WTC11 (cell line): ENCODE measurements around the gene FREM2. TPM values are rescaled to one million over a fixed set of nuclear protein-coding genes. Genes with fewer than 3 reads are reported as not detected.

Source experiments
- ATAC-seq: fragments of 200-7000 bp; cut with Tn5 transposase; 2 replicates; pipeline ENCODE4 v1.10.0; 2021; ENCODE audit warnings: mild to moderate bottlenecking, moderate library complexity
- CTCF ChIA-PET: fragments of 300-600 bp; sonication (Branson Sonifier 250); formaldehyde crosslinking; loops from one replicate; lab custom pipeline; 2021; ENCODE audit warnings: antibody characterized with exemption; lab: Charles Lee
- POLR2A ChIA-PET: fragments of 350-600 bp; sonication (Branson Sonifier 250); formaldehyde crosslinking; loops from one replicate; lab custom pipeline; 2021; ENCODE audit warnings: antibody characterized with exemption; lab: Charles Lee
- DNase-seq: peaks from one replicate; pipeline ENCODE4 v3.0.0; 2021; ENCODE audit warnings: low spot score
- H3K27ac Mint-ChIP-seq: 2 replicates; pipeline ENCODE4 v1.8.0; 2021; ENCODE audit warnings: mixed read lengths
- H3K27me3 Mint-ChIP-seq: 2 replicates; pipeline ENCODE4 v1.8.0; 2021; ENCODE audit warnings: low read depth, mild to moderate bottlenecking, moderate library complexity, mixed read lengths
- H3K36me3 Mint-ChIP-seq: 2 replicates; pipeline ENCODE4 v1.8.0; 2021; ENCODE audit warnings: mixed read lengths
- H3K4me1 Mint-ChIP-seq: 2 replicates; pipeline ENCODE4 v1.8.0; 2022; ENCODE audit warnings: mixed read lengths
- H3K4me3 Mint-ChIP-seq: 2 replicates; pipeline ENCODE4 v1.8.0; 2021; ENCODE audit warnings: mild to moderate bottlenecking, moderate library complexity, mixed read lengths
- H3K9me3 Mint-ChIP-seq: 2 replicates; pipeline ENCODE4 v1.8.0; 2021; ENCODE audit warnings: mixed read lengths
- AR ChIP-seq: fragments of 250-450 bp; sonication (Bioruptor Pico); IDR thresholded peaks from 2 replicates; pipeline ENCODE4 v1.9.0; 2021; ENCODE audit warnings: mild to moderate bottlenecking
- E2F1 ChIP-seq: sonication (generic); formaldehyde crosslinking; IDR thresholded peaks from 2 replicates; pipeline ENCODE4 v1.8.0; 2022; ENCODE audit warnings: mild to moderate bottlenecking, missing genetic modification reagents
- HMGA2 ChIP-seq: fragments of 250-450 bp; sonication (Bioruptor Pico); IDR thresholded peaks from 2 replicates; pipeline ENCODE4 v1.4.0; 2021; ENCODE audit warnings: mild to moderate bottlenecking, moderate library complexity
- KAT7 ChIP-seq: sonication (generic); formaldehyde crosslinking; IDR thresholded peaks from 2 replicates; pipeline ENCODE4 v1.8.1; 2023; ENCODE audit warnings: missing genetic modification reagents, mild to moderate bottlenecking, borderline replicate concordance
- SOX15 ChIP-seq: fragments of 250-450 bp; sonication (Bioruptor Pico); IDR thresholded peaks from 2 replicates; pipeline ENCODE4 v1.9.0; 2021; ENCODE audit warnings: mild to moderate bottlenecking
- USF2 ChIP-seq: sonication (generic); formaldehyde crosslinking; IDR thresholded peaks from 2 replicates; pipeline ENCODE4 v1.8.1; 2023; ENCODE audit warnings: mild to moderate bottlenecking, missing genetic modification reagents, moderate library complexity
- ZNF121 ChIP-seq: sonication (generic); formaldehyde crosslinking; IDR thresholded peaks from 2 replicates; pipeline ENCODE4 v1.8.0; 2023; ENCODE audit warnings: missing genetic modification reagents
- ZNF138 ChIP-seq: sonication (generic); formaldehyde crosslinking; conservative IDR thresholded peaks from 2 replicates; pipeline ENCODE4 v1.8.1; 2022; ENCODE audit warnings: mild to moderate bottlenecking, moderate library complexity, missing genetic modification reagents
- total RNA-seq: library from RNA; stranded (reverse); gene quantifications from 3 replicates; pipeline ENCODE4 v1.2.3, GENCODE V29; 2021
- TF ChIP-seq, protein P1 (sequence below): sonication (generic); formaldehyde crosslinking; IDR thresholded peaks from 2 replicates; pipeline ENCODE4 v1.8.1; 2023; ENCODE audit warnings: mild to moderate bottlenecking, missing genetic modification reagents
- TF ChIP-seq, protein P2 (sequence below): fragments of 250-450 bp; sonication (Bioruptor Pico); IDR thresholded peaks from 2 replicates; pipeline ENCODE4 v1.8.0; 2021; ENCODE audit warnings: mild to moderate bottlenecking

Gene FREM2
- total RNA-seq, 1 experiment from 2014 or later = 23.7 TPM

GRCh38 chr13:38785490-38785889, 98.6 kb downstream of the FREM2 start:
- POLR2A ChIA-PET = interaction anchor here (0.6 kb wide), 1 partner anchor 99 kb away, joined by 5 read pairs; no protein-coding TSS in a partner anchor
- Mint-ChIP-seq H3K4me3 (no peak overlapping the region), H3K27ac (no peak overlapping the region), H3K9me3 (no peaks in the 10 kb centered on the region), H3K36me3 (peaks cover 3% of the 10 kb centered on the region), H3K4me1 (peaks cover 14% of the 10 kb centered on the region), H3K27me3 (no peaks in the 10 kb centered on the region)
- DNase-seq (no peak), ATAC-seq (no peak)
- TF ChIP-seq ZNF138 (CRISPR knock-in tag) = no peak
- TF ChIP-seq KAT7 = no peak
- CTCF ChIA-PET = no interaction called here

- DNase-seq = no peak
- ChIA-PET CTCF (no interaction called here), POLR2A (no interaction called here)
- Mint-ChIP-seq H3K27me3 (no peaks in the 10 kb centered on the region), H3K4me3 (no peak overlapping the region), H3K27ac (no peak overlapping the region), H3K9me3 (no peaks in the 10 kb centered on the region), H3K4me1 (peaks cover 19% of the 10 kb centered on the region), H3K36me3 (peaks cover 3% of the 10 kb centered on the region)
- ATAC-seq = no peak
- TF ChIP-seq, protein P1, sequence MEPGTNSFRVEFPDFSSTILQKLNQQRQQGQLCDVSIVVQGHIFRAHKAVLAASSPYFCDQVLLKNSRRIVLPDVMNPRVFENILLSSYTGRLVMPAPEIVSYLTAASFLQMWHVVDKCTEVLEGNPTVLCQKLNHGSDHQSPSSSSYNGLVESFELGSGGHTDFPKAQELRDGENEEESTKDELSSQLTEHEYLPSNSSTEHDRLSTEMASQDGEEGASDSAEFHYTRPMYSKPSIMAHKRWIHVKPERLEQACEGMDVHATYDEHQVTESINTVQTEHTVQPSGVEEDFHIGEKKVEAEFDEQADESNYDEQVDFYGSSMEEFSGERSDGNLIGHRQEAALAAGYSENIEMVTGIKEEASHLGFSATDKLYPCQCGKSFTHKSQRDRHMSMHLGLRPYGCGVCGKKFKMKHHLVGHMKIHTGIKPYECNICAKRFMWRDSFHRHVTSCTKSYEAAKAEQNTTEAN = no peak
- TF ChIP-seq HMGA2 = peak; percentile 99
These were observed 100.7 kb downstream of the FREM2 start for GRCh38 chr13:38787550-38787949.

DNA sequence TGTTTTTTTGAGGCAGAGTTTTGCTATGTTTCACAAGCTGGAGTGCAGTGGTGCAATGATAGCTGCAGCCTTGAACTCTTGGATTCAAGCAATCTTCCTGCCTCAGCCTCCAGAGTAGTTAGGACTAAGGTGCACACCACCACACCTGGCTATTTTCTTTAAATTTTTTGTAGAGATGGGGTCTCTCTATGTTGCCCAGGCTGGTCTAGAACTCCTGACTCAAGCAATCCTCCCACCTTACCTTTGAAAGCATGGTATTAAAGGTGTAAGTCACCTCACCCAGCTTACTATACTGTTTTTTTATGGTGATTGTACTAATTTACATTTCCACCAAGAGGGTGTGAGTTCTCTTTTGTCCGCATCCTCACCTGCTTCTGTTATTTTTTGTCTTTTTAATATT, 110.0 kb downstream of the FREM2 start:
- Mint-ChIP-seq H3K9me3 (peaks cover 11% of the 10 kb centered on the region), H3K27ac (no peak overlapping the region), H3K27me3 (no peaks in the 10 kb centered on the region), H3K4me3 (no peak overlapping the region), H3K36me3 (peaks cover 13% of the 10 kb centered on the region), H3K4me1 (peaks cover 7% of the 10 kb centered on the region)
- ATAC-seq (no peak), DNase-seq (no peak)
- ChIA-PET CTCF (interaction anchor here (0.8 kb wide), 1 partner anchor 9 kb away, joined by 4 read pairs; no protein-coding TSS in a partner anchor), POLR2A (no interaction called here)
- peak; percentile 80; the same call in 1 of the 2 replicates for TF ChIP-seq ZNF121 (CRISPR knock-in tag)
- TF ChIP-seq, protein P2, sequence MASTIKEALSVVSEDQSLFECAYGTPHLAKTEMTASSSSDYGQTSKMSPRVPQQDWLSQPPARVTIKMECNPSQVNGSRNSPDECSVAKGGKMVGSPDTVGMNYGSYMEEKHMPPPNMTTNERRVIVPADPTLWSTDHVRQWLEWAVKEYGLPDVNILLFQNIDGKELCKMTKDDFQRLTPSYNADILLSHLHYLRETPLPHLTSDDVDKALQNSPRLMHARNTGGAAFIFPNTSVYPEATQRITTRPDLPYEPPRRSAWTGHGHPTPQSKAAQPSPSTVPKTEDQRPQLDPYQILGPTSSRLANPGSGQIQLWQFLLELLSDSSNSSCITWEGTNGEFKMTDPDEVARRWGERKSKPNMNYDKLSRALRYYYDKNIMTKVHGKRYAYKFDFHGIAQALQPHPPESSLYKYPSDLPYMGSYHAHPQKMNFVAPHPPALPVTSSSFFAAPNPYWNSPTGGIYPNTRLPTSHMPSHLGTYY (CRISPR knock-in tag) = no peak

DNA sequence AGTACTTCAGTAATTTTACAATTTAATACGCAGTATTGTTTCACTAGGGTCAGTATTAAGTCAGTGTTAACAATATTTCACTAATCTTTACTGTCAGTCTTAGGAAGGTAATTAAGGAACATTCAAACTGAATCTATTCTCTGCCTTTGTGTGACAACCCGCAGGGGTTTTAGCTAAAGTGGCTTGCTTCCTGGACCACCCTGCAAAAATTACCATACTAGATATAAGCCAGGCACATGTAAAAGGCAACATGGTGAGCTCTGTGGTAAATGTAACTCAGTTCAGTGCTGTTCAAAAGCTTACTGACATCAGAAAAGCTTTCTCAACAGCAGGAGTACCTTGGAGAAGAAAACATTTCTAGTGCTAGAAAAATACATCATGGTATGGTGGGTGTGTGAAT, 116.7 kb downstream of the FREM2 start:
- H3K27ac Mint-ChIP-seq = peak overlapping the region; percentile 88
- peaks cover 18% of the 10 kb centered on the region for H3K9me3 Mint-ChIP-seq
- peak; percentile 87 for ATAC-seq
- H3K27me3 Mint-ChIP-seq = no peaks in the 10 kb centered on the region
- peak overlapping the region; percentile 28 for H3K4me3 Mint-ChIP-seq
- POLR2A ChIA-PET = no interaction called here
- peaks cover 17% of the 10 kb centered on the region for H3K36me3 Mint-ChIP-seq
- DNase-seq = no peak
- H3K4me1 Mint-ChIP-seq = peaks cover 41% of the 10 kb centered on the region
- TF ChIP-seq E2F1 = no peak
- no peak for TF ChIP-seq SOX15 (CRISPR knock-in tag)
- TF ChIP-seq AR (CRISPR knock-in tag) = no peak
- no peak for TF ChIP-seq USF2
- CTCF ChIA-PET = interaction anchor here (0.5 to 1.1 kb wide), 3 partner anchors 18 to 222 kb away, joined by 3 read pairs; no protein-coding TSS in a partner anchor
